Vagina (tissue), 2 donors: ENCODE measurements around the gene CD47.

Source experiments
- POLR2A ChIP-seq, 2 donors: fragments of 450-650 bp; IDR thresholded peaks; one replicate each; pipeline ENCODE4 v1.6.1; 2017; ENCODE audit warnings: antibody characterized with exemption in 2 of 2, mild to moderate bottlenecking in 2 of 2, moderate library complexity in 2 of 2
- POLR2AphosphoS5 ChIP-seq, 2 donors: sonication (generic); formaldehyde crosslinking; IDR thresholded peaks; one replicate each; pipeline ENCODE4 v1.9.0; 2017; ENCODE audit warnings: antibody characterized with exemption in 2 of 2, mild to moderate bottlenecking in 2 of 2, low read depth in 1 of 2; ENCODE audit not compliant: insufficient read depth in 1 of 2
- TF ChIP-seq, protein P1 (sequence below), 3 experiments: fragments of 450-650 bp in 2 of 3; fragments of 200-600 bp in 1 of 3; sonication (generic) in 1 of 3; IDR thresholded peaks; one replicate each; pipeline ENCODE4 v1.5.1; 2017 to 2019; ENCODE audit warnings: antibody characterized with exemption in 3 of 3, mild to moderate bottlenecking in 2 of 3, moderate library complexity in 2 of 3

DNA sequence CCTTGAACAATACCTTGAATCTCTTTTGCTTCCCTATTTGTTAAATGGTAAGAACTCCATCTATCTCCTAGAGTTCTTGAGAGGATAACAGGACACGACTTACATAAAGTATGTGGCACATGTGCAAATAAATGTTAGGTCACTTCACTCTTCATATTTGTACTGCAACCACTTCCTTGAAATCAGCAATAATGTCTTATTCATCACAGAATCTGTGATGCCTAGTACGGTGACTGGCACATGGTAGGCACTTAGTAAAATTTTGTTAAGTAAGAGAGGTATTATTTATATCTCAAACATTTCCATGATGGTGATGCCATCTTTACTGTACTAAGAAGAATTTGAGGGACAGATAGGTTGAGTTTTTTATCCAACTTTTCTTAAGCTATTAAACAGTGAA, 14.3 kb downstream of the CD47 start:
- TF ChIP-seq POLR2A (IDR thresholded peaks at IDR 0.05): no peak
- TF ChIP-seq, protein P1, sequence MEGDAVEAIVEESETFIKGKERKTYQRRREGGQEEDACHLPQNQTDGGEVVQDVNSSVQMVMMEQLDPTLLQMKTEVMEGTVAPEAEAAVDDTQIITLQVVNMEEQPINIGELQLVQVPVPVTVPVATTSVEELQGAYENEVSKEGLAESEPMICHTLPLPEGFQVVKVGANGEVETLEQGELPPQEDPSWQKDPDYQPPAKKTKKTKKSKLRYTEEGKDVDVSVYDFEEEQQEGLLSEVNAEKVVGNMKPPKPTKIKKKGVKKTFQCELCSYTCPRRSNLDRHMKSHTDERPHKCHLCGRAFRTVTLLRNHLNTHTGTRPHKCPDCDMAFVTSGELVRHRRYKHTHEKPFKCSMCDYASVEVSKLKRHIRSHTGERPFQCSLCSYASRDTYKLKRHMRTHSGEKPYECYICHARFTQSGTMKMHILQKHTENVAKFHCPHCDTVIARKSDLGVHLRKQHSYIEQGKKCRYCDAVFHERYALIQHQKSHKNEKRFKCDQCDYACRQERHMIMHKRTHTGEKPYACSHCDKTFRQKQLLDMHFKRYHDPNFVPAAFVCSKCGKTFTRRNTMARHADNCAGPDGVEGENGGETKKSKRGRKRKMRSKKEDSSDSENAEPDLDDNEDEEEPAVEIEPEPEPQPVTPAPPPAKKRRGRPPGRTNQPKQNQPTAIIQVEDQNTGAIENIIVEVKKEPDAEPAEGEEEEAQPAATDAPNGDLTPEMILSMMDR (IDR thresholded peaks at IDR 0.05): no peak
- TF ChIP-seq POLR2AphosphoS5 (IDR thresholded peaks at IDR 0.05; ENCODE audit: insufficient read depth in 1 of 2, low read depth in 1 of 2): no peak
